Measurements from ENCODE around the gene SPDL1. TPM values are rescaled to one million over a fixed set of nuclear protein-coding genes. Genes with fewer than 3 reads are reported as not detected.

SPDL1 gene
- total RNA-seq, 1 experiment from 2014 or later: 51.3 TPM

GRCh38 chr5:169634606-169635005 lies 51.0 kb downstream of the SPDL1 start:
- intact Hi-C loops (cut with micrococcal nuclease): no loop called here
- Mint-ChIP-seq H3K27ac (ENCODE audit: low read depth, unreplicated experiment) (no peak overlapping the region), H3K27me3 (ENCODE audit: insufficient read depth, unreplicated experiment) (no peaks in the 10 kb centered on the region), H3K4me3 (ENCODE audit: unreplicated experiment) (no peak overlapping the region), H3K4me1 (ENCODE audit: insufficient read depth, unreplicated experiment) (peaks cover 27% of the 10 kb centered on the region), H3K36me3 (ENCODE audit: insufficient read depth, unreplicated experiment) (no peaks in the 10 kb centered on the region), H3K9me3 (ENCODE audit: unreplicated experiment) (peaks cover 22% of the 10 kb centered on the region)
- BruUV-seq (replicated peaks): no TSS peak
- TF ChIP-seq, protein P1, sequence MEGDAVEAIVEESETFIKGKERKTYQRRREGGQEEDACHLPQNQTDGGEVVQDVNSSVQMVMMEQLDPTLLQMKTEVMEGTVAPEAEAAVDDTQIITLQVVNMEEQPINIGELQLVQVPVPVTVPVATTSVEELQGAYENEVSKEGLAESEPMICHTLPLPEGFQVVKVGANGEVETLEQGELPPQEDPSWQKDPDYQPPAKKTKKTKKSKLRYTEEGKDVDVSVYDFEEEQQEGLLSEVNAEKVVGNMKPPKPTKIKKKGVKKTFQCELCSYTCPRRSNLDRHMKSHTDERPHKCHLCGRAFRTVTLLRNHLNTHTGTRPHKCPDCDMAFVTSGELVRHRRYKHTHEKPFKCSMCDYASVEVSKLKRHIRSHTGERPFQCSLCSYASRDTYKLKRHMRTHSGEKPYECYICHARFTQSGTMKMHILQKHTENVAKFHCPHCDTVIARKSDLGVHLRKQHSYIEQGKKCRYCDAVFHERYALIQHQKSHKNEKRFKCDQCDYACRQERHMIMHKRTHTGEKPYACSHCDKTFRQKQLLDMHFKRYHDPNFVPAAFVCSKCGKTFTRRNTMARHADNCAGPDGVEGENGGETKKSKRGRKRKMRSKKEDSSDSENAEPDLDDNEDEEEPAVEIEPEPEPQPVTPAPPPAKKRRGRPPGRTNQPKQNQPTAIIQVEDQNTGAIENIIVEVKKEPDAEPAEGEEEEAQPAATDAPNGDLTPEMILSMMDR (IDR thresholded peaks at IDR 0.05; ENCODE audit: unreplicated experiment): no peak
- no peak for DNase-seq (ENCODE audit: unreplicated experiment)
- ChIA-PET POLR2A (no interaction called here), CTCF (interaction anchor here (0.6 to 1.1 kb wide), 6 partner anchors 17 to 955 kb away, joined by 3 to 4 read pairs (median 3); no protein-coding TSS in a partner anchor)

GRCh38 chr5:169635936-169636335 lies 52.4 kb downstream of the SPDL1 start:
- H3K36me3 Mint-ChIP-seq (ENCODE audit: insufficient read depth, unreplicated experiment): no peaks in the 10 kb centered on the region
- H3K9me3 Mint-ChIP-seq (ENCODE audit: unreplicated experiment): peaks cover 24% of the 10 kb centered on the region
- intact Hi-C loops (cut with micrococcal nuclease): no loop called here
- H3K27me3 Mint-ChIP-seq (ENCODE audit: insufficient read depth, unreplicated experiment): no peaks in the 10 kb centered on the region
- BruUV-seq (replicated peaks): no TSS peak
- no peak overlapping the region for H3K4me3 Mint-ChIP-seq (ENCODE audit: unreplicated experiment)
- CTCF ChIA-PET: no interaction called here
- peaks cover 15% of the 10 kb centered on the region for H3K4me1 Mint-ChIP-seq (ENCODE audit: insufficient read depth, unreplicated experiment)
- POLR2A ChIA-PET: interaction anchor here (0.7 kb wide), 1 partner anchor 478 kb away, joined by 3 read pairs; no protein-coding TSS in a partner anchor
- H3K27ac Mint-ChIP-seq (ENCODE audit: low read depth, unreplicated experiment): no peak overlapping the region
- no peak for DNase-seq (ENCODE audit: unreplicated experiment)
- TF ChIP-seq, protein P1 (IDR thresholded peaks at IDR 0.05; ENCODE audit: unreplicated experiment): no peak

GRCh38 chr5:169636477-169637084 lies 53.0 kb downstream of the SPDL1 start:
- Mint-ChIP-seq H3K36me3 (ENCODE audit: insufficient read depth, unreplicated experiment) (no peaks in the 10 kb centered on the region), H3K27ac (ENCODE audit: low read depth, unreplicated experiment) (no peak overlapping the region), H3K4me1 (ENCODE audit: insufficient read depth, unreplicated experiment) (peaks cover 9% of the 10 kb centered on the region), H3K4me3 (ENCODE audit: unreplicated experiment) (no peak overlapping the region), H3K9me3 (ENCODE audit: unreplicated experiment) (peaks cover 24% of the 10 kb centered on the region), H3K27me3 (ENCODE audit: insufficient read depth, unreplicated experiment) (no peaks in the 10 kb centered on the region)
- no peak for DNase-seq (ENCODE audit: unreplicated experiment)
- ChIA-PET CTCF (no interaction called here), POLR2A (interaction anchor here (0.7 kb wide), 1 partner anchor 477 kb away, joined by 3 read pairs; no protein-coding TSS in a partner anchor)
- TF ChIP-seq, protein P1 (IDR thresholded peaks at IDR 0.05; ENCODE audit: unreplicated experiment): no peak
- BruUV-seq (replicated peaks): no TSS peak
- intact Hi-C loops (cut with micrococcal nuclease): no loop called here

- DNase-seq (ENCODE audit: unreplicated experiment): no peak
- ChIA-PET POLR2A (no interaction called here), CTCF (no interaction called here)
- H3K36me3 Mint-ChIP-seq (ENCODE audit: insufficient read depth, unreplicated experiment): no peaks in the 10 kb centered on the region
- peaks cover 3% of the 10 kb centered on the region for H3K4me1 Mint-ChIP-seq (ENCODE audit: insufficient read depth, unreplicated experiment)
- TF ChIP-seq, protein P1 (IDR thresholded peaks at IDR 0.05; ENCODE audit: unreplicated experiment): no peak
- BruUV-seq (replicated peaks): no TSS peak
- no peaks in the 10 kb centered on the region for H3K27me3 Mint-ChIP-seq (ENCODE audit: insufficient read depth, unreplicated experiment)
- no peak within 1 kb of the TSS for H3K27ac Mint-ChIP-seq (ENCODE audit: low read depth, unreplicated experiment)
- H3K4me3 Mint-ChIP-seq (ENCODE audit: unreplicated experiment): no peak within 1 kb of the TSS
- intact Hi-C loops (cut with micrococcal nuclease): no loop called here
- peaks cover 24% of the 10 kb centered on the region for H3K9me3 Mint-ChIP-seq (ENCODE audit: unreplicated experiment)
Observed at GRCh38 chr5:169637085-169637548, 53.5 kb downstream of the SPDL1 start, which contains the start of gene DOCK2. Gene DOCK2 (plus strand): TSS chr5:169637275. CDS start chr5:169637327, 52 bp downstream.
